Measurements from ENCODE around the gene DDX54. TPM values are rescaled to one million over a fixed set of nuclear protein-coding genes. Genes with fewer than 3 reads are reported as not detected.

DDX54 gene
- total and polyA plus RNA-seq, 2 of the 8 experiments (the other 6 are each of a cell fraction or from before 2014, with no cell fraction given) = 64.9 to 113 TPM

GRCh38 chr12:113231235-113232088, 46.2 kb upstream of the DDX54 start (continued):
- no peak for TF ChIP-seq HDAC2 (IDR thresholded peaks at IDR 0.05; ENCODE audit: borderline replicate concordance in 1 of 2, low read depth in 2 of 2, low read length in 2 of 2)
